HG02852 (cell line): ENCODE data around the gene COL23A1.
"Not testable (repeated sequence)": the region's sequence is repeated elsewhere in the genome, so short reads cannot be mapped to it uniquely, and the experiment has no call there.

Experiments used
- ATAC-seq: cut with Tn5 transposase; IDR thresholded peaks from one replicate; pipeline ENCODE4 v1.9.1; 2021; ENCODE audit warnings: mild to moderate bottlenecking, moderate library complexity; ENCODE audit not compliant: unreplicated experiment

COL23A1 gene

DNA sequence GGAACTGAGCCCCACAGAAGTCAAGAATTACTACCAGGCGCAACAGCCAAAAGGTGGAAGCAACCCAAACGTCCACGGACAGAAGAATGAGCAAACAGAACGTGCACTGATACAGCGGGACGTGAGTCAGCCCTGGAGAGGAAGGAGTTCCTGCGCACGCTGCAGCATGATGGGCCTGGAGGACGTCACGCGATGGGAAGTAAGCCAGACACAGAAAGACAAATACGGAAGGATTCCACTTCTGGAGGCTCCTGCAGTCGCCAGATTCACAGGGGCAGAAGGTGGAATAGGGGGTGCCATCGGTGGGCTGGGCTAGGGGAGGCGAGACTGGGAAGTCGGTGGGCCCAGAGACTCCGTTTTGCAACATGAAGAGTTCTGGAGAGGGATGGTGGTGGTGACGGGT, 277.3 kb downstream of the COL23A1 start:
- ATAC-seq, result no peak

DNA sequence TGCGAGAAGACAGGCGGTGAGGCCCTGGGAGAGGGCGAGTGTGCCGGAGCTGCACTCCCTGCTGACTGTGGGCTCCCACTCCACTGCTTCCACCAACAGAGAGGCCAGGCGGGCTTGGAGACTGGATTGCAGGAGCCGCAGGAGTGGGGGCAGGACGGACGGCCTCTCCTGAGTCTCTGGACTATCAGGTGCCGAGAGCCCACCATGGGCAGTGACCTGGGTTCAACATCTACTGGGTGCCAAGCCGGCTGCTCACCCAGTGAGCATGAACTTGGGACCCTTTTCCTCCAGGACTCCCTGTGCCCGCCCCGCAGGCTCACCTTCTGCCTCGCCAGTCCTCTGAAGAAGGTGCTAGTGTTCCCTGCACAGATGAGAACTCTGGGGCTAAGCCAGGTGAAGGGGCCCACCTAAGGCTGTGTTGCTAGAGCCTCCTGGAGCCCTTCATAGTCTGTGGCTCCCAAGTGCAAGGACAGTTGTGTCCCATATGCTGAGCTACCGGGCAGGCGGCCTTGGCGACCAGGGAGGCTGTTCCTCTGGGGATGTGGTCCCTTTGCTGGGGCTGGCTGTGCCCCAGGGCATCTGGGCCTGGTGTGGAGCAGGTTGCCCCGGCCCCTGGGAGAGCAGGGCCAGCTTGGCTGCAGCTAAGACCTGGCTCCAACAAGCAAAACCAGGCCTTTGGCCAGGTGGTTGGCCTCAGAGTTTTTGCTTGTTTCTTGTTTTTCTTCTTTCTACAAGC, 279.9 kb downstream of the COL23A1 start:
- no peak for ATAC-seq

DNA sequence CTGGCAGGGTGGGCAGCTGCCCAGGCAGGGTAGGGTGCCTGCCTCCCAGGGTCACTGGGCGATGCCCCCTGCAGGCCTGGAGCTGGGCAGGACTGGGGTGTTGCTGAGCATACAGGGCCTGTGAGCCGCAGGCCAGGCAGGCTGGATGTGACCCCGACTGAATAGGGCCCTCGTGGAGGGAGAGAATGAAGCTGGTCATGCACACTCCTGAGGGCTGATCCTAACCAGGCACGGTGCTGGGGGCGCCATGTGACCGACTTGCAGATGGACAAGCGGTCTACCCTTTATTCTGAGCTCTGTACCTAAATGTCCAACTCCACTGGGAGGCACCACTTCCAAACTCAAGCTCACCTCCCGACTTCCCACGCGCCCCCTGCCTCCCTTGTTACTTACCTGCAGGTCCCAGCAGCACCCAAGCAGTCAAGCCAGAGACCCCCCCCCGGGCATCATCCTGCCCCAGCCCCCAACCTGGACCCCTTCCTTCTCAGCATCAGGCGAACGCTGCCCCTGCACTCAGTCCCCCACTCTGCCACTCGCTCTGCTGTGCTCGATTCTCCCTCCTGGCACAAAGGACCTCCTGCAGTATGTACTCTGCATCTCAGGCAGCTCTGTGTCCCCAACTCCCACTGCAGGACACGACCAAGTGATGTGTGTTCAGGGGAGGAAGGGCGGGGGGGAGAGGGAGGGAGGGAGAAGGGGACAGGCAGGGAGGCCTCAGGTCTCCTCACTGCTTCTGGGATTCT, 280.8 kb downstream of the COL23A1 start:
- ATAC-seq, result no peak

DNA sequence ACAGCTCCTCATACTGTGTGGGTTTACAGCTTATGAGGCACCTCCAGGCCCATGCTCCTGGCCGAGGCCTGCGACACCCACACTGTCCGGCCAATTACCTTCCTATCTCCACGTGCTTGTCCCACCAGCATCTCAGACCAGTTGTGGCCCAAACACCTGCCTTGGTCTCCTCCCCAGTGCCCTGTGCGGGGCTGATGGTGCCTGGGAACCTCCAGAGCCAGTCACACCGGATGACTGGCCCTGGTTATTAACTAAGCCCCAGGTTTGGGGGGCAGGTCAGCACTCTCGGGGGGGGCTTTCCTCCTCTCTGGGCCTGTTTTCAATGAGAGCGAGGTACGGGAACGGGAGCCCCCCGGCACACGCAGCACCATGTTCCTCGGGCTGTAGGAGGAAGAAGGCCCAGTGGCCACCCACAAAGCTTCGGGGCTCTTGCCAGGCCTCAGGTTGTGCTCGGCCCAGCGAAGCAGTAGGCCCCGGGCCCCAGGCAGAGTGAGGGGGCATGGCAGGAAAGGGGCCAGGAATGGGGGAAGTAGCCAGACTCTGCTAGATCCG, 281.6 kb downstream of the COL23A1 start:
- ATAC-seq, result no peak

DNA sequence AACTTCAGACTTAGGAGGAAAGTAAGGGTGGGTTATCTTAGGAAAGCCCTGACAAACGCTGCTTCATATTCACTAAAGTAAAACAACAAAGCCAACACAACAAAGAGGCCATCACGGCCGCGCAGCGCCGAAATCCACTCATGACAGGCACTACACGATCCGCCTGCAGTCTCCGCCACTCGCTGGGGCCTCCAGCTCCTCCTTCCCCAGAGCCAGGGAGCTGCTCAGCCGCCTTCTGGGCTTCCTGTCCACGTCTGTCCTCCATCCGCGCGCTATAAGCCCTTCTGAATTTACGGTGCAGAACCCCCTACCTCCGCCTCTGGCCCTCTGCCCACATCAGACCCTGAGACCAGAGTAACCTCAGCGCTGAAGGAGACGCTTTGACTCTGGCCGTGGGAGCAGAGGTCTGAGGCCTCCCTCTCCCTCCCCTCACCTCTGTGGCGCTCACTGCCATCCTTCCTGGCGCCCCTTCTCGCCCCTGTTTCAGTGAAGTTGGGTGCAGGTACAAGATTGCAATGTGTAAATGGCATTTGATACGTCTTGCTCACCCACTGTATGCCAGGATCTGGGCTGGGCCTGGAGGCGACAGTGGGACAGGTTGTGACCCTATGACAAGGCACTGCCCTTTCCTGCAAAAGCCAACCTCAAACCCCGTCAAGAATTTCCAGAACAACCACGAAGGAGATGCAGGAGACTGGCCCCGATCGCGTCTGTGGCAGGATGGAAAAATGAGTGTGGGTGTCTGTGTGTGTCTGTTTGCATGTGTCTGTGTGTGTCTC, 282.7 kb downstream of the COL23A1 start:
- ATAC-seq, result no peak

DNA sequence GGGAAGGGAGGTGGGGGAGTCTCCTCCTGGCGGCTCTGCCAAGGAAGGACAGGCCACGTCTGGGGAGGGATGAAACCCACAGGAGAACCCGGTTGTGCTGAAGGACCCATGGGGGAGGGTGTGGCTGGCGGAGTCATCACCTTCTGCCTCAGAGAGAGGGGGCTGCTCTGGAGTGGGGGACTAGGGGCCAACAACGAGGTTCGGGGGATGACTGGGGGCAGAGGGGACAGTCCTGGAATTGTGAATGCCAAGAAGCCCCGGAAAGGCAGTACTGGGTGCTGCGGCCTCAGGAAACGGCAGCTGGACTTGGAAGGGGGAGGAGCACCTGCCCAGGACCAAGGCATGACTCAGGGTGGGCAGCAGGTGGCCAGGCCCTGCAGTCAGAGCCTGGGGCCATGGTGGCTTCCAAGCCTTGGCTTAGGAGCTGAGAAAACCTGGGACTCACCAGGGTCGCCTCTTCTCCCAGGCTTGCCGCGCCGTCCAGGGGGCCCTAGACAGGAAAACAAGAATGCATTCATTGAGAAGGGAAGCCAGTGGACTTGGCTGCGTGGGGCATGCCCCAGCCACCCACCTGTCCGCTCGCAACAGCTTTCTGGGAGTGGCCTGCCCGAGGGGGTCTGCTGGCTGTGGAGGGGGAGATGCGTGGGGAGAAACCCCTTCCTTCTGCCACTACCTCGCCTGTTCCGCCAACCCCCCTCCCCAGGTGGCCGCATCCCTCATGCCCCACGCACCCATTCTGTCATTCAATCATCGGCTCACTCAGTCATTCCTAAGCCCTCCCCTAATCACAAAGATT, 283.6 kb downstream of the COL23A1 start:
- no peak for ATAC-seq

DNA sequence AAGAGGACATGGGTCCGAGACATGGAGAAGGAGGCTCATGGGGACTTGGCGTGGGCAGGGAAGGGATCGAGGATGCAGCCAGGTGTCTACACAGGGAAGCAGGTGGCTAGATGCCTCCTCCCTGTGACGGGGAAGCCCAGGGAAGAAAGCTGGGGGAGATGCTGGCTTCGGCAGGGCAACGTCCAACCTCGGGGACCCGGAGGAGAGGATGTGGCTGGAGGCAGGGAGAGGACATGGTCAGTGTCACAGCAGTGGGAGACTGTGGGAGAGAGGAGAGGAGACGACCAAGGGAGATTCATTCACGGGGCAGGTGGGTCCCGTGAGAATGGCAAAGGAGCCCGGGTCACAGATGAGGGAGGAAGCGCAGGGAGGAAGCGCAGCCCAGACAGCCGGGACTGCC, 284.4 kb downstream of the COL23A1 start:
- no peak for ATAC-seq

DNA sequence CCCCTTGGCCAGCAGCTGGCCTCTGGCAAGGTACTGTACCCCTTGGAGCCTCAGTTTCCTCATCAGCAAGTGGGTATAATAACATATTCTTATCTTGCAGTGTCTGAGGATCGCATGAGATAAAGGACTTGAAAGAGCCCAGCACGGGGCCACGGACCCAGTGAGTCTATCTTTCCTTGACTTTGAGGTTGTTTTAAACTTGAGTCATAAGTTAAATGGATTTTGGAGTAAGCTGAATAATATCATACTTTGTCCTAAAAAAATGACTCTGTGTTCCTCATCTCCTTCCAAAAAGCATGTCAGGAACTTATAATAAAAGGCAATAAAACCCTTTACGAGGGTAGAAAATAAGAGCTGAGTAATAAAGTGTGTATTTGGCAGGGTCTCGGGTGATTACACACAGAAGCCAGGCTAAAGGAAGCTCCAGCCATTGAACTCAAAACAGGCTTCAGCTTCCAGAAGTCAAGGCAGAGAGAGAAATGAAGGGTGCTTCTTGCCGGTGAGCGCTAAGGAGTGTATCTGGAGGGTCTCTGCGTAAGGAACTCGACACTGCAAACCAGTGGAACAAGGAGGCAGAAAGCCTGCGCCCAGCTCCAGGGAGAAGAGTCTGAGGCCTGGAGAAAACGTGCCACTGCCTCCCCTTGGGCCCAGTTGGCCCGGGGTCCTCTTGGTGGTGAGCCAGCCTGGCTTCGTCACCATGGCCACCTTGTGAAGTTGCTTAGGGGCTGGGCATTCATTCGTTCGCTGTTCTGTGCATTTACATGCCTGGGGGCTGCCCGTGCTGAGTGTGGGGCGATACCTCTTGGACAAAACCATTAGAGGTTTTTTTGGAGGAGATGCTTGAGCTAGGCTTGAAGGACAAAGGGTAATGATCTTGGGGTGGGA, 285.2 kb downstream of the COL23A1 start:
- no peak for ATAC-seq

DNA sequence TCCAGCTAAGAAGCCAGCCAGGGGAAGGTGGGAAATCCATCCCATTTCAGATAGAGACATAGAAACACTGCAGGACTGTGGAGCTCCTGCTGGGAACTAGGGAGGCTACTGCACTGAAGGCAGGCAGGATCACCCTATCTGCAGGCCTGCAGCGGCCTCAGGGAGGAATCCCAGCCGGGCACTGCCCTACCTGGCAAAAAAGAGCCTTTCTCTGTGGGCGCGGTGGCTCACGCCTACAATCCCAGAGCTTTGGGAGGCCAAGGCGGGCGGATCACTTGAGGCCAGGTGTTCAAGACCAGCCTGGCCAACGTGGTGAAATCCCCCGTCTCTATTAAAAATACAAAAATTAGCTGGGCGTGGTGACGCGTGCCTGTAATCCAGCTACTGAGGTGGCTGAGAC, 286.2 kb downstream of the COL23A1 start:
- no peak for ATAC-seq

DNA sequence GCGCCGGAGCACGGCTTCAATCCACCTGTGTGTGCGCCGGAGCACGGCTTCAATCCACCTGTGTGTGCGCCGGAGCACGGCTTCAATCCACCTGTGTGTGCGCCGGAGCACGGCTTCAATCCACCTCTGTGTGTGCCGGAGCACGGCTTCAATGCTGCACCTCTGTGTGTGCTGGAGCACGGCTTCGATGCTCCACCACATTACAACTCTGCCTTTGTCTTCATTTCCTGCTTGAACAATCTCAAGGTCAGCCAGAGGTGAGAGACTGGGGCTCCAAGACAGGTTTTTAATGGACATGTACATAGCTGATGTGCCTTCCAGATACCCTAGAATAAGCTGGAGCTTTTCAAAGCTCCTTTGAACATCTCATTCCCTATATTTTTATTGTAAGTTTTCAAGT, 287.9 kb downstream of the COL23A1 start:
- ATAC-seq, result not testable (repeated sequence)

DNA sequence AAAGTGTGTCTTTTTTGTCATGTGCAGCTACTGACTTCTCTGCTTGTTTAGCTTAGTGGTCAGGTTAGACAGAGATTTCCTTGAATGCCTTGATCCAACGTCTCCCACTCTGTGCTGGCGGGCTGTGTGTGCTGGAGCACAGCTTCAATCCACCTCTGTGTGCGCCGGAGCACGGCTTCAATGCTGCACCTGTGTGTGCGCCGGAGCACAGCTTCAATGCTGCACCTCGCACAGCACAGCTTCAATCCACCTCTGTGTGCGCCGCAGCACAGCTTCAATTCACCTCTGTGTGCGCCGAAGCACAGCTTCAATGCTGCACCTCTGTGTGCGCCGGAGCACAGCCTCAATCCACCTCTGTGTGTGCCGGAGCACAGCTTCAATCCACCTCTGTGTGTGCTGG, 288.6 kb downstream of the COL23A1 start:
- no peak for ATAC-seq

DNA sequence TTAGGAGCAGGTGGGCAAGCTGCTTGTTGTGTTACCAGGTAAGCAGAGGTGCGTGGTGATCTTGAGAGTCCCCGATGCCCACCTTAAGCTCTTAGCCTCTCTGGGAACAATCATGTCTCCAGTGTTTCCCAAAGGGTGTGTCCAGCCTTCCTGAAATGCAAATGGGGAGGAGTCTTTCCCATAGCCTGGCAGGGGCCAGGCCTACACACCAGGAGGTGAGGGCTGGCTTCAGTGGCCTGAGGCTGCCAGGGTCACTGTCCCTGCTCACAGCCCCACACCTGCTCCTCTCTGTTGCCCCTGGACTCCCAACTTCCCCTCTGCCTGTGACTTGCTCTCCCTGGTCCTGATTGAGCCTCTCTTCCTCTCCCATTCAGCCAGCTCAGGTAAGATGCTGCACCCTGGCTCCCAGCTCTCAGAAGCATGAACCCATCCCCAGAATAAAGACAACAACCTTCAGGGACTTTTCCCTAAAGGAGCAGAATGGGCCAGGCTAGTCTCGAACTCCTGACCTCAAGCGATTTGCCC, 291.8 kb downstream of the COL23A1 start:
- no peak for ATAC-seq

DNA sequence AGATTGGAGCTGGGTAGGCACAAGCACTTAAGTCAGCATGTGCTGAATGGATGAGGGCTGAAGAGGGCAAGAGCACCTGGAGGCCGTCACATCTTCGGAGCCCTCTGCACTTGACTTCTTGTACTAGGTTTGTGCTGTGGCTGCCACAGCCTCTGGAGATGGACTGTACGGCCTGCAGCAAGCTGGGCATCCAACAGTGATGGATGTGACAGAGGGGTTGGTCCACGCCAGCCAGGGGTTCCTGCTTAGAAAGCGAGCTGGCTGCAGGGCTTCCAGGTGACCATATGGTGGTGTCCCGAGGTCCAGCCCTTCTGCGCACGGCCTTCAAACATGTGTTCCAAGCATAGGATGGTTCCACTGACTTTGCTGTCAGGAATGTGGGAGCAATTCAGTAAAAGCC, 292.4 kb downstream of the COL23A1 start:
- no peak for ATAC-seq

DNA sequence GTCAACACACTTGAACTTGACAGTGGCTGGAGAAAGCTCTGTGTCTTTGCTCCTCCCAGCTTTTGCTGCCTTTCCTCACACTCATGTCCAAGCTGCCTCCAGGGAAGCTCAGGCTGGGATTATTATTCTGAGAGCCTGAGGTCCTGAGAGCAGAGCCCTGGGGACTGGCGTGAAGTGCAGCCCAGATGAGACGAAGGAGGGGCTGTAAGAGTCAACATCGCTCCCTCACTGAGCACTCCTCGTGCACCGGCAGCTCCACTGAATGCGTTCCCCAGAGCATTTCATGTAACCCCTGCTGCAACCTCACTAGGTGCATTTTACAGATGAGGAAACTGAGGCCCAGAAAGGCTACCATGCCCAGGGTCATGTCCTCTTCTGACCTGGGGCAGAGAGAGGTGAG, 294.1 kb downstream of the COL23A1 start:
- no peak for ATAC-seq

DNA sequence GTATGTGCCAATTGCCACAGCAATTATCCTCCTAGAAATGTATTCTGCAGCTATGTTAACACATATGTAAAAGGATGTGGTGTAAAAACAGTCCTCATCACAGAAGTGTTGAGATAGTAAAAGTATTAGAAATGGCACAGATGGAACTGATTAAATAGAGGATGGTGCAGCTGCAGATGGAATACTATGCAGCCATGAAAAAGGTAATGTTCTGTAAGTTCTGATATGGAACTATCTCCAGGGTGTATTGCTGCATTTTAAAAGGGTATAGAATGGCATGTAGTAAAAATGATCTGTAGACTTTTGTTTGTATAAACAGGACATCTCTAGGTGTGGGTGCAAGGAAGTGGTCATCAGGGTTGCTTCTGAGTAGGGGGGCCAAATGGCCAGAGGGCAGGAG, 294.6 kb downstream of the COL23A1 start:
- ATAC-seq, result no peak

DNA sequence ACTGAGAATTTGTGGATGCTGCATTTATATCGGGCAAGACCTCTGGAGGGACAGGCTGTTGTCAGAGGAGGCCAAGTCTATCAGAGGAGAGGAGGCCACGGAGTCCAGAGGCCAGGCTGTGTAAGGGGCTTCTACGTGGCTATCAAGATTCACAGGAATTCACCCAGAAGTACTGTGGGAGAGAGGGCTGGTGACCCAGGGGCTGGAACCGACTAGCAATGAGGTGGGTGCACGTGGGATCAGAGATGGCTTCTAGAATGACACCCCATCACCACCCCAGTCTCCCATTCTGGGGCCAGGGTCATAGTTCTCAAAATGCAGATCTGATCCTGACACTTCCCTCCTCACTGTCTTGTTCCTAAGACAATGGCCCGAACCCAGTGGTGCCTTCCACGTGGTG, 296.4 kb downstream of the COL23A1 start:
- no peak for ATAC-seq

DNA sequence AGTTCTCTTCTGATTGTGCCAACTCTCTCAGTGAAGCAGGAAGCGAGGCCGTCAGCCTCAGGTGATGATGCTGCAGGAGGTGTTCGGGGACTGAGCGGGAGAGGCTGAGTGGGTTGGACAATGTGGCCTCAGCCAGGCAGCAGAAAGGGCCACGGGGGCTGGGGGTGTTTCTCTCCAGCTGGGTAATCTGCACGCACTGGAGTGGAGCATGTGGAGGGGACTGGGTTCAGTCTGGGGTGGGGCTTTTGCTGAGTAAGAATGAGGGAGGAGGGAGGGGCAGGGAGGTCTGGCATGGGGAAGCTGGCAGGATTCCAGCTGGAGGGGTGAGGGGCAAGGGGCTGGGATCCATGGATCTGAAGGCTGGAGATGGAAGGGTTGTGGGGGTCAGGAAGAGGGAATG, 296.8 kb downstream of the COL23A1 start:
- ATAC-seq, result no peak

DNA sequence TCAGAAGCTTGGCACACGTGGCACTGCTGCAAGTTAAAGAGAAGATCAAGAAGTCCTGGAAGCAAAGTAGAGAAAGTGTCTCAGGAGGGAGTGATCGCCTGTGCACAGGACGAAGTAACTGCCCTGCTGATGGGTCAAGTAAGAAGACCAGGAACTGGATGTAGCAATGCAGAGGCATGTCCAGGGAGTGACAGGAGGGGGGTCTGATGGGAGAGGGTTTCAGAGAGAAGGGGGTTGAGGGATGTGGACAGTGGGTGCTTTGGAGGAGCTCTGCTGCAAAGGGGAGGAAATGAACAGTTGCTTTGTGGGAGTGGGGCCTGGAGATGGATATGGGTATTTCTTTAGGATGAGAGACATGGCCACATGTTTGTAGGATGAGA, 297.4 kb downstream of the COL23A1 start:
- no peak for ATAC-seq

DNA sequence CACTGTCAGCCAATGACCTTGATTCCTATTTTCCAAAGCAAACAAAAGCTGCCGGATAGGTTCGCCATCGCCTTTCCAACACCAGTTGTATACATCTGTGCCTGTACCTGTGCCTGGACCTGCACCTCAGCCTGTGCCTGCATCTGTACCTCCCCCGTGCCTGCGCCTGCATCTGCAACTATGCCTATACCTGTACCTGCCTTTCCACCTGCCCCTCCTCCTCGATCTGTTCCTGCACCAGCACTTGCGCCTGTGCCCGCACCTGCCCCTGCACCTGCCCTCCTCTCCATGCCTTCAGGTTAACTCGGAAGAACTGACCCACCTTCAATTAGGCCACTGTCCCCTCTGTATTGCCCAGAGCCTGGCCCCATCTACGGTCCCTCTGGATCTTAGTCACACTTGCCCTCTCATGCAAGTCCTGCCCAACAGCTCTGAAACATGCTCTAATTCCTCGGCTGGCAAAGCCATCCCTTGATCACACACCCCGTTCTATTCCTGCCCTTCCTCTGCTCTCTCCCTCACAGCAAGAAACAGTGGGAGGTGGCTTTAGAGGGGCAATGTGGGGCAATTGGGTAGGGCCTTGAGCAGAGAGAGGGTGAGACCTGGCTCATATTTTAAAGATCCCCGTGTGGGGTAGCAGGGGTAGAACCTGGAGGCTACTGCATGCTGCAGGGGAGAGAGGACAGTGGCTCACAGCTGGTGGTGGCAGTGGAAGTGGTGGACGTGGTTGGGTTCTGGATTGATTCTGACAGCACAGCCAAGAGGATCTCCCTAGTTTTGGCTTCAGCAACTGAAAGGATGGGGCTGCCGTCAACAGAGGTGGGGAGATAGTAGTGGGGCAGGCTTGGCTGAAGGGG, 298.0 kb downstream of the COL23A1 start:
- no peak for ATAC-seq
